ENCODE data around the gene PLPP7.

GRCh38 chr9:131273146-131273855 lies 16.2 kb upstream of the PLPP7 start:
- TF ChIP-seq CTCF (IDR thresholded peaks at IDR 0.05) (no peak), POLR2A (IDR thresholded peaks at IDR 0.05) (no peak), POLR2AphosphoS5 (IDR thresholded peaks at IDR 0.05) (no peak)
